A673 (cell line): ENCODE results near the gene CTIF. TPM values are rescaled to one million over a fixed set of nuclear protein-coding genes. Genes with fewer than 3 reads are reported as not detected.

Source experiments
- BruUV-seq: library from RNA; stranded (reverse); fragments of 400-500 nt; replicated peaks from 2 replicates; lab custom pipeline; 2021; lab: Mats Ljungman, UMichigan
- CTCF ChIA-PET: fragments of 300-600 bp; sonication (Branson Sonifier 250); formaldehyde crosslinking; loops from one replicate; lab custom pipeline; 2022; ENCODE audit warnings: antibody characterized with exemption; lab: Charles Lee
- POLR2A ChIA-PET: fragments of 300-600 bp; sonication (Branson Sonifier 250); formaldehyde crosslinking; loops from one replicate; lab custom pipeline; 2022; ENCODE audit warnings: antibody characterized with exemption; ENCODE audit not compliant: low non-redundant PET; lab: Charles Lee
- DNase-seq: peaks from one replicate; pipeline ENCODE4 v3.0.0-alpha.2; 2015; ENCODE audit warnings: low spot score
- H3K27ac ChIP-seq: fragments of 200-600 bp; sonication (generic); 2 replicates; pipeline ENCODE4 v1.5.1; 2016; ENCODE audit warnings: mixed run types, low read depth, mild to moderate bottlenecking, mixed read lengths, antibody characterized with exemption, low read length; ENCODE audit not compliant: poor library complexity, severe bottlenecking
- H3K27me3 ChIP-seq: fragments of 200-600 bp; sonication (generic); replicated peaks from 2 replicates; pipeline ENCODE4 v1.6.1; 2017; ENCODE audit warnings: mixed run types, low read depth, mild to moderate bottlenecking, mixed read lengths, antibody characterized with exemption, low read length; ENCODE audit not compliant: insufficient read depth, poor library complexity
- H3K36me3 ChIP-seq: fragments of 200-600 bp; sonication (generic); 2 replicates; pipeline ENCODE4 v1.6.1; 2016; ENCODE audit warnings: mixed run types, mild to moderate bottlenecking, mixed read lengths, antibody characterized with exemption, low read length; ENCODE audit not compliant: insufficient read depth, poor library complexity, severe bottlenecking
- H3K4me1 ChIP-seq: fragments of 200-600 bp; sonication (generic); 2 replicates; pipeline ENCODE4 v1.6.1; 2017; ENCODE audit warnings: mixed run types, mild to moderate bottlenecking, mixed read lengths, antibody characterized with exemption, low read length; ENCODE audit not compliant: insufficient read depth, poor library complexity, severe bottlenecking
- H3K4me3 ChIP-seq: fragments of 200-600 bp; sonication (generic); 2 replicates; pipeline ENCODE4 v1.5.1; 2016; ENCODE audit warnings: low read depth, mixed run types, mild to moderate bottlenecking, mixed read lengths, low read length; ENCODE audit not compliant: poor library complexity, severe bottlenecking
- H3K9me3 ChIP-seq: fragments of 200-600 bp; sonication (generic); 2 replicates; pipeline ENCODE4 v1.6.1; 2016; ENCODE audit warnings: mixed run types, low read depth, mild to moderate bottlenecking, mixed read lengths, antibody characterized with exemption, low read length; ENCODE audit not compliant: poor library complexity, severe bottlenecking
- CTCF ChIP-seq: fragments of 300-800, 200-600 bp; sonication (generic); conservative IDR thresholded peaks from 2 replicates; pipeline ENCODE4 v1.5.1; 2017; ENCODE audit warnings: low read depth, mild to moderate bottlenecking, antibody characterized with exemption, low read length, moderate library complexity, mixed read lengths
- EZH2 ChIP-seq: fragments of 200-600 bp; sonication (generic); IDR thresholded peaks from 2 replicates; pipeline ENCODE4 v1.6.1; 2017; ENCODE audit warnings: borderline replicate concordance, low read depth, mild to moderate bottlenecking, mixed read lengths, antibody characterized with exemption, low read length; ENCODE audit not compliant: poor library complexity, severe bottlenecking
- intact Hi-C: fragments of 100-400 bp; cut with micrococcal nuclease; formaldehyde crosslinking; loops from one replicate; pipeline ENCODE4 v1.10.0; 2022; ENCODE audit not compliant: unreplicated experiment
- total RNA-seq: library from RNA; stranded (reverse); gene quantifications from 2 replicates; pipeline ENCODE4 v1.2.3, GENCODE V29; 2021

The CTIF gene
- total RNA-seq, 1 experiment from 2014 or later = 23.5 TPM

- no TSS peak for BruUV-seq
- POLR2A ChIA-PET = no interaction called here
- Histone ChIP-seq H3K4me3 (peak overlapping the region; percentile 81), H3K27me3 (no peaks in the 10 kb centered on the region), H3K36me3 (no peaks in the 10 kb centered on the region), H3K4me1 (peaks cover under 1% of the 10 kb centered on the region), H3K27ac (peak overlapping the region; percentile 67), H3K9me3 (no peaks in the 10 kb centered on the region)
- intact Hi-C loops = no loop called here
- DNase-seq = peak; percentile 73
- CTCF ChIA-PET = no interaction called here
- TF ChIP-seq CTCF (no peak), EZH2 (no peak)
Observed at GRCh38 chr18:48539406-48540250, 797 bp downstream of the CTIF start.

- Histone ChIP-seq H3K4me1 (peaks cover 4% of the 10 kb centered on the region), H3K36me3 (no peaks in the 10 kb centered on the region), H3K9me3 (no peaks in the 10 kb centered on the region), H3K27ac (peak overlapping the region; percentile 67), H3K27me3 (no peaks in the 10 kb centered on the region), H3K4me3 (peak overlapping the region; percentile 81)
- DNase-seq = peak; percentile 62
- ChIA-PET POLR2A (no interaction called here), CTCF (no interaction called here)
- TF ChIP-seq EZH2 = no peak
- no peak for TF ChIP-seq CTCF
- intact Hi-C loops = no loop called here
- no TSS peak for BruUV-seq
Observed at GRCh38 chr18:48540251-48541025, 1.6 kb downstream of the CTIF start.

- Histone ChIP-seq H3K27me3 (no peaks in the 10 kb centered on the region), H3K27ac (peak overlapping the region; percentile 22), H3K4me3 (peak overlapping the region; percentile 81), H3K36me3 (no peaks in the 10 kb centered on the region), H3K9me3 (no peaks in the 10 kb centered on the region), H3K4me1 (peaks cover 11% of the 10 kb centered on the region)
- no TSS peak for BruUV-seq
- CTCF ChIA-PET = no interaction called here
- POLR2A ChIA-PET = no interaction called here
- DNase-seq = peak; percentile 50
- intact Hi-C loops = no loop called here
- TF ChIP-seq CTCF = 0 out of 2 replicates have a peak, but pooled peaks have one; percentile 13
- TF ChIP-seq EZH2 = no peak
Observed at GRCh38 chr18:48541026-48541746, 2.4 kb downstream of the CTIF start.
